GM04504 (cell line): ENCODE results near the gene NSD2.
A peak's percentile ranks its signal among the peaks of the same experiment; 100 is the strongest.

ENCODE experiments used
- DNase-seq: peaks from one replicate; pipeline ENCODE4 v3.0.0-alpha.2; 2012; ENCODE audit warnings: low read depth

NSD2 gene

GRCh38 chr4:1945124-1945895, 74.1 kb downstream of the NSD2 start:
- no peak for DNase-seq

- DNase-seq = no peak
These were observed 74.7 kb downstream of the NSD2 start for GRCh38 chr4:1945912-1946311.

- DNase-seq = no peak
These were observed 77.0 kb downstream of the NSD2 start for GRCh38 chr4:1948232-1948631.

GRCh38 chr4:1948892-1949436, 77.8 kb downstream of the NSD2 start:
- DNase-seq = no peak

GRCh38 chr4:1950369-1950768, 79.2 kb downstream of the NSD2 start:
- no peak for DNase-seq

- no peak for DNase-seq
These were observed 81.0 kb downstream of the NSD2 start for GRCh38 chr4:1952058-1952700.

GRCh38 chr4:1952719-1953118, 81.5 kb downstream of the NSD2 start:
- DNase-seq = no peak

GRCh38 chr4:1953335-1953734, 82.1 kb downstream of the NSD2 start:
- no peak for DNase-seq

GRCh38 chr4:1956631-1957030, 85.4 kb downstream of the NSD2 start:
- no peak for DNase-seq

- no peak for DNase-seq
These were observed 87.3 kb downstream of the NSD2 start for GRCh38 chr4:1958276-1959103.

GRCh38 chr4:1959104-1959384, 87.9 kb downstream of the NSD2 start:
- DNase-seq = no peak

GRCh38 chr4:1960170-1960825, 89.1 kb downstream of the NSD2 start:
- DNase-seq = peak; percentile 10

GRCh38 chr4:1961038-1961437, 89.8 kb downstream of the NSD2 start:
- no peak for DNase-seq

GRCh38 chr4:1961563-1961962, 90.4 kb downstream of the NSD2 start:
- DNase-seq = no peak

GRCh38 chr4:1962980-1963379, 91.8 kb downstream of the NSD2 start:
- DNase-seq = no peak

- no peak for DNase-seq
These were observed 93.2 kb downstream of the NSD2 start for GRCh38 chr4:1964443-1964842.

- DNase-seq = no peak
These were observed 93.8 kb downstream of the NSD2 start for GRCh38 chr4:1964971-1965370.

- no peak for DNase-seq
These were observed 96.4 kb downstream of the NSD2 start for GRCh38 chr4:1967512-1968149.

GRCh38 chr4:1968686-1969295, 97.6 kb downstream of the NSD2 start:
- DNase-seq = no peak

- DNase-seq = no peak
These were observed 98.9 kb downstream of the NSD2 start for GRCh38 chr4:1969928-1970723.

GRCh38 chr4:1970926-1971325, 99.7 kb downstream of the NSD2 start:
- no peak for DNase-seq
